Testis (tissue), 3 donors: ENCODE data around the gene DOCK11. TPM values are rescaled to one million over a fixed set of nuclear protein-coding genes. Genes with fewer than 3 reads are reported as not detected.

ENCODE experiments used
- DNase-seq: peaks from one replicate; pipeline ENCODE4 v3.0.0-alpha.2; 2019
- H3K27ac ChIP-seq, 2 donors: fragments of 200-600 bp; sonication (generic); one replicate each; pipeline ENCODE4 v1.5.1; 2019
- H3K27me3 ChIP-seq: fragments of 200-600 bp; sonication (generic); one replicate; pipeline ENCODE4 v1.5.1; 2019
- H3K36me3 ChIP-seq: fragments of 200-600 bp; sonication (generic); one replicate; pipeline ENCODE4 v1.5.1; 2017; ENCODE audit warnings: low read depth; ENCODE audit errors: missing control alignments
- H3K4me1 ChIP-seq: fragments of 200-600 bp; sonication (generic); one replicate; pipeline ENCODE4 v1.5.1; 2019
- H3K4me3 ChIP-seq, 2 donors: fragments of 200-600 bp; sonication (generic); one replicate each; pipeline ENCODE4 v1.5.1; 2017 to 2019
- H3K9me3 ChIP-seq: fragments of 200-600 bp; sonication (generic); one replicate; pipeline ENCODE4 v1.5.1; 2017
- CTCF ChIP-seq, 3 experiments: fragments of 450-650 bp in 2 of 3; fragments of 200-600 bp in 1 of 3; sonication (generic) in 1 of 3; IDR thresholded peaks; one replicate each; pipeline ENCODE4 v1.5.1; 2016 to 2019; ENCODE audit warnings: antibody characterized with exemption in 3 of 3, mild to moderate bottlenecking in 2 of 3, moderate library complexity in 1 of 3
- POLR2A ChIP-seq: fragments of 450-650 bp; IDR thresholded peaks from one replicate; pipeline ENCODE4 v1.6.1; 2017; ENCODE audit warnings: antibody characterized with exemption, mild to moderate bottlenecking, moderate library complexity
- WGBS, 2 donors: methylation state at CpG; one replicate each; pipeline ENCODE4 v1.1.5; 2018; 5-methylcytosine and 5-hydroxymethylcytosine counted together
- intact Hi-C: fragments of 100-400 bp; cut with DNase I; formaldehyde crosslinking; loops from one replicate; pipeline ENCODE4 v1.15.1; 2023; ENCODE audit warnings: low total_unique reads
- polyA plus RNA-seq: library from polyadenylated mRNA; stranded (reverse); fragments of 350-450 nt; fragmentation: Illumina TruSeq; extraction: RNeasy Lipid Tissue Mini Kit (QIAGEN cat#74804); gene quantifications from one replicate; pipeline ENCODE4 v1.2.3, GENCODE V29; 2014; ENCODE audit warnings: low read depth, low replicate concordance; ENCODE audit not compliant: insufficient read depth
- total RNA-seq, 2 donors: library from RNA; depleted of rRNA; stranded (reverse); fragments of >200 nt; gene quantifications; one replicate each; pipeline ENCODE4 v1.2.3, GENCODE V29; 2016

DOCK11 gene
- total and polyA plus RNA-seq, 3 donors from 2014 or later = 4.3 to 5.9 (median 5.8) TPM

- H3K27me3 ChIP-seq = no peaks in the 10 kb centered on the region
- H3K27ac ChIP-seq = no peak overlapping the region
- no peak overlapping the region for H3K4me3 ChIP-seq
- no peak for DNase-seq
- TF ChIP-seq CTCF (IDR thresholded peaks at IDR 0.05) (no peak), POLR2A (no peak)
- intact Hi-C loops = no loop called here
- H3K4me1 ChIP-seq = no peaks in the 10 kb centered on the region
- WGBS, 2 donors = 89 to 92% methylated on average over 5 to 6 of the region's 6 CpGs
- H3K9me3 ChIP-seq = no peaks in the 10 kb centered on the region
- H3K36me3 ChIP-seq = no peaks in the 10 kb centered on the region
Observed at GRCh38 chrX:118551426-118551825, 55.8 kb downstream of the DOCK11 start.

- H3K36me3 ChIP-seq = no peaks in the 10 kb centered on the region
- intact Hi-C loops = no loop called here
Observed at GRCh38 chrX:118552121-118552900, 56.7 kb downstream of the DOCK11 start.

GRCh38 chrX:118553042-118553710 is 57.6 kb downstream of the DOCK11 start:
- WGBS, 2 donors = 24 to 36% methylated on average over 2 of the region's 2 CpGs
- no peak overlapping the region for H3K27ac ChIP-seq
- H3K36me3 ChIP-seq = no peaks in the 10 kb centered on the region
- intact Hi-C loops = no loop called here
- no peak overlapping the region for H3K4me3 ChIP-seq
- H3K4me1 ChIP-seq = no peaks in the 10 kb centered on the region
- TF ChIP-seq CTCF (IDR thresholded peaks at IDR 0.05) (no peak), POLR2A (no peak)
- no peak for DNase-seq
- H3K9me3 ChIP-seq = no peaks in the 10 kb centered on the region
- no peaks in the 10 kb centered on the region for H3K27me3 ChIP-seq

More at GRCh38 chrX:118552121-118552900, 56.7 kb downstream of the DOCK11 start:
- Histone ChIP-seq H3K9me3 (no peaks in the 10 kb centered on the region), H3K4me3 (no peak overlapping the region), H3K4me1 (no peaks in the 10 kb centered on the region), H3K27ac (no peak overlapping the region), H3K27me3 (no peaks in the 10 kb centered on the region)
- WGBS, 2 donors = 84 to 93% methylated on average over 6 to 8 of the region's 8 CpGs
- DNase-seq = peak; percentile 13
- TF ChIP-seq POLR2A = no peak
- no peak for TF ChIP-seq CTCF (IDR thresholded peaks at IDR 0.05)

GRCh38 chrX:118554511-118554910 is 58.9 kb downstream of the DOCK11 start:
- WGBS, 2 donors = 93 to 100% methylated on average over 2 of the region's 2 CpGs
- TF ChIP-seq POLR2A (no peak), CTCF (IDR thresholded peaks at IDR 0.05) (no peak)
- H3K4me3 ChIP-seq = no peak overlapping the region

More at GRCh38 chrX:118554511-118554910, 58.9 kb downstream of the DOCK11 start:
- Histone ChIP-seq H3K36me3 (no peaks in the 10 kb centered on the region), H3K4me1 (no peaks in the 10 kb centered on the region), H3K9me3 (no peaks in the 10 kb centered on the region), H3K27ac (no peak overlapping the region), H3K27me3 (no peaks in the 10 kb centered on the region)
- intact Hi-C loops = no loop called here
- DNase-seq = no peak
